Nephron progenitor cell (in vitro differentiated cells): ENCODE results near the gene CACNB4.

Source experiments
- DNase-seq: peaks from one replicate; pipeline ENCODE4 v3.0.0; 2021
- H3K27ac Mint-ChIP-seq: 2 replicates; pipeline ENCODE4 v1.8.0; 2021; ENCODE audit warnings: mild to moderate bottlenecking, moderate library complexity, mixed read lengths
- H3K27me3 Mint-ChIP-seq: 2 replicates; pipeline ENCODE4 v1.8.0; 2021; ENCODE audit warnings: mild to moderate bottlenecking, low read depth, mixed read lengths; ENCODE audit not compliant: poor library complexity
- H3K36me3 Mint-ChIP-seq: 2 replicates; pipeline ENCODE4 v1.8.0; 2021; ENCODE audit warnings: low read depth, mixed read lengths
- H3K4me1 Mint-ChIP-seq: 2 replicates; pipeline ENCODE4 v1.8.0; 2021; ENCODE audit warnings: mixed read lengths
- H3K4me3 Mint-ChIP-seq: 2 replicates; pipeline ENCODE4 v1.8.0; 2021; ENCODE audit warnings: mild to moderate bottlenecking, moderate library complexity, mixed read lengths
- H3K9me3 Mint-ChIP-seq: 2 replicates; pipeline ENCODE4 v1.8.0; 2021; ENCODE audit warnings: mild to moderate bottlenecking, moderate library complexity, mixed read lengths
- TF ChIP-seq, protein P1 (sequence below): fragments of 200-600 bp; sonication (generic); IDR thresholded peaks from 2 replicates; pipeline ENCODE4 v1.5.0; 2021; ENCODE audit warnings: antibody characterized with exemption

CACNB4 gene

DNA sequence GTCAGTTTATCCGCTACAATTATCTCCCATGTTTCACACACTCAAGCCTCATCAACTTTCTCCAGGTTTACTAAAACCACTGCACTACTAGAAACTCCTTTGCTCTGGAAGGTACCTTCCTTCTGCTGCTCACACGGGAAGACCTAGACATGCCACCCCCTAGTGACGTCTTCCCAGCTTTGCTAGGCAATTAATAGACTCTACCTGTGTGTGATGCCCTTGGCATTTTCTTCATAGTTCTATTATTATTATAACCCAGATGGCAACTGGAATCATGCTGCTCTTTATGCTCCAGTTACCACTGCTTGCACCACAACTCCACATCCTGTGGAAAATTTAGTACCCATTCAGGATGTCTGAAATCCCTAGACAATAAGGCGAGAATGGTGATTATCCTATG, 42.4 kb downstream of the CACNB4 start:
- H3K9me3 Mint-ChIP-seq: peaks cover 14% of the 10 kb centered on the region
- no peaks in the 10 kb centered on the region for H3K4me1 Mint-ChIP-seq
- no peak overlapping the region for H3K27ac Mint-ChIP-seq
- TF ChIP-seq, protein P1, sequence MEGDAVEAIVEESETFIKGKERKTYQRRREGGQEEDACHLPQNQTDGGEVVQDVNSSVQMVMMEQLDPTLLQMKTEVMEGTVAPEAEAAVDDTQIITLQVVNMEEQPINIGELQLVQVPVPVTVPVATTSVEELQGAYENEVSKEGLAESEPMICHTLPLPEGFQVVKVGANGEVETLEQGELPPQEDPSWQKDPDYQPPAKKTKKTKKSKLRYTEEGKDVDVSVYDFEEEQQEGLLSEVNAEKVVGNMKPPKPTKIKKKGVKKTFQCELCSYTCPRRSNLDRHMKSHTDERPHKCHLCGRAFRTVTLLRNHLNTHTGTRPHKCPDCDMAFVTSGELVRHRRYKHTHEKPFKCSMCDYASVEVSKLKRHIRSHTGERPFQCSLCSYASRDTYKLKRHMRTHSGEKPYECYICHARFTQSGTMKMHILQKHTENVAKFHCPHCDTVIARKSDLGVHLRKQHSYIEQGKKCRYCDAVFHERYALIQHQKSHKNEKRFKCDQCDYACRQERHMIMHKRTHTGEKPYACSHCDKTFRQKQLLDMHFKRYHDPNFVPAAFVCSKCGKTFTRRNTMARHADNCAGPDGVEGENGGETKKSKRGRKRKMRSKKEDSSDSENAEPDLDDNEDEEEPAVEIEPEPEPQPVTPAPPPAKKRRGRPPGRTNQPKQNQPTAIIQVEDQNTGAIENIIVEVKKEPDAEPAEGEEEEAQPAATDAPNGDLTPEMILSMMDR: no peak
- H3K36me3 Mint-ChIP-seq: no peaks in the 10 kb centered on the region
- H3K4me3 Mint-ChIP-seq: no peak overlapping the region
- no peaks in the 10 kb centered on the region for H3K27me3 Mint-ChIP-seq
- DNase-seq: no peak

DNA sequence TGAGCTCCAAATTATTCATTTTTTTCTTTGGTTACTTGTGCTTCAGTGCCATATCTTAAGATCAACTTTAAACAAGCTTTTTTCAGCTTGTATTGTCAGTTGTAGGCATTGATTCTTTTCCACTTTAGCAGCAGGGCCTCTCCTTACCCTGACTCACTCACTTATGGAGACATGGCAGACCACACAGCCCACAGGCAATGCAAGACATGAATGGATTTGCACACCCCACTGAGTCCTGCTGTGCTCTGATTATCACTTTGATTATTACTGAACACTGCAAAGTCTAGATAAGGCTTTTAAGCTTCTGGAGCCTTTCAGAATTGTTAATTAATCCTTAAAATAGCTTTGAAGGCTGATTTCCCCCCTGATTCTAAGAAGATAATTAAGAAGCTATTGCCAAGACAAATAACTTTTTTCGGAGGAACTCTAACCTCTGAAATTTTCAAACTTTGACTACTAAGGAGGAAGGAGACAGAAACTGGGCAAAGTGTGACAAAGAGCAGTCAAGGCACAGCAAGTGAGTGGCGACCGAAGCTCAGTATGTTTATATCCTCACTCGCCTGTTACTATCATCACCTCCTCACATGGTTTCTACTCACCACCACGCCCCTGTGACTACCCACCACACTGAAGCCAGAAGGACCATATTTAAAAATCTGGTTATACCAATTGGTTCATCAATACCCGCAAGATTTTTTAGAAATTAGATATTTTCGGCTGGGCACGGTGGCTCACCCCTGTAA, 43.3 kb downstream of the CACNB4 start:
- H3K27ac Mint-ChIP-seq: no peak overlapping the region
- no peaks in the 10 kb centered on the region for H3K36me3 Mint-ChIP-seq
- TF ChIP-seq, protein P1: no peak
- no peak for DNase-seq
- H3K9me3 Mint-ChIP-seq: peaks cover 14% of the 10 kb centered on the region
- H3K4me1 Mint-ChIP-seq: no peaks in the 10 kb centered on the region
- no peak overlapping the region for H3K4me3 Mint-ChIP-seq
- no peaks in the 10 kb centered on the region for H3K27me3 Mint-ChIP-seq

DNA sequence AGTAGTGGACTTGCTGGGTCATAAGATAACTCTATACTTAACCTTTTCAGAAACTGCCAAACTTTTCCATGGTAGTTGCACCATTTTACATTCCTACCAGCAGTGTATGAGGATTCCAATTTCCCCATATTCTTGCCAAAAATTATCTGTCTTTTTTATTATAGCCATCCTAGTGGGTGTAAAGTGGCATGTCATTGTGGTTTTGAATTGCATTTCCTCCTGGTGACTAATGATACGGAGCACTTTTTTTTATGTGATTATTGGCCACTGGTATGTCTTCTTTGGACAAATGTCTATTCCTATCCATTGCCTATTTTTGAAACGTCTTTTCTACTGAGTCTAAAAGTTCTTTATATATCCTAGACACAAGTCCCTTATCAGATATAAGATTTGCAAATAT, 44.3 kb downstream of the CACNB4 start:
- Mint-ChIP-seq H3K4me3 (no peak overlapping the region), H3K36me3 (no peaks in the 10 kb centered on the region), H3K27me3 (no peaks in the 10 kb centered on the region), H3K4me1 (no peaks in the 10 kb centered on the region), H3K27ac (no peak overlapping the region), H3K9me3 (peaks cover 10% of the 10 kb centered on the region)
- TF ChIP-seq, protein P1: no peak
- DNase-seq: no peak

DNA sequence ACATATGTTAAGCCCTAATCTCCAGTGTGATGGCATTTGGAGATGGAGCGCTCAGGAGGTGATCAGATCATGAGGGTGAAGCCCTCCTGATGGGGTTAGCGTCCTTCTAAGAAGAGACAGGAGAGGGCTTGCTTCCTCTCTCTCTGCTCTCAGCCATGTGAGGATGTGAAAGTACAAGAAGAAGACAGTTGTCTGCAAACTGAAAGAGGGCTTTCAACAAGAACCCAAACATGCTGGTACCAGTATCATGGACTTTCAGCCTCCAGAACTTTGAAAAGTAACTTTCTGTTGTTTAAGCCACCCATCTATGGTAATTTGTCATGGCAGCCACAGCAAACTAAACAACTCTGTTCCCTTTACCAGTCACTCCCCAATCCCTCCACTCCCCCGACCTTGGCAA, 47.4 kb downstream of the CACNB4 start:
- Mint-ChIP-seq H3K36me3 (no peaks in the 10 kb centered on the region), H3K9me3 (no peaks in the 10 kb centered on the region), H3K27ac (no peak overlapping the region), H3K27me3 (no peaks in the 10 kb centered on the region), H3K4me1 (no peaks in the 10 kb centered on the region), H3K4me3 (no peak overlapping the region)
- TF ChIP-seq, protein P1: no peak
- DNase-seq: no peak

DNA sequence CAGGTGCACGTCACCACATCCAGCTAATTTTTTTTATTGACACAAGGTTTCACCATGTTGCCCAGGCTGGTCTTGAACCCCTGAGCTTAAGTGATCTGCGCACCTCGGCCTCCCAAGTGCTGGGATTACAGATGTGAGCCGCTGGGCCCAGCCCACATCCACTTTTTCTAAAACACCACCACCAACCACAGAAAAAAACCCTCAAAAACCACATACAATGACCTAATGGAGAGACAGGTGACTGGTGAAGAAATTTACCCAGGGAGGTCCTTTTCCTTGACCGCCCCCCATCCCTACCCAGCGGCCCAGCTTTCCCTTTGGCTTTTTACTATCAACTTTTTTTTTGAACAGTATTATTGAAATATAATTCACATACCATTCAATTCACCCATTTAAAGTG, 47.9 kb downstream of the CACNB4 start:
- Mint-ChIP-seq H3K4me3 (no peak overlapping the region), H3K27me3 (no peaks in the 10 kb centered on the region), H3K27ac (no peak overlapping the region), H3K9me3 (no peaks in the 10 kb centered on the region), H3K36me3 (no peaks in the 10 kb centered on the region), H3K4me1 (no peaks in the 10 kb centered on the region)
- no peak for DNase-seq
- TF ChIP-seq, protein P1: no peak

DNA sequence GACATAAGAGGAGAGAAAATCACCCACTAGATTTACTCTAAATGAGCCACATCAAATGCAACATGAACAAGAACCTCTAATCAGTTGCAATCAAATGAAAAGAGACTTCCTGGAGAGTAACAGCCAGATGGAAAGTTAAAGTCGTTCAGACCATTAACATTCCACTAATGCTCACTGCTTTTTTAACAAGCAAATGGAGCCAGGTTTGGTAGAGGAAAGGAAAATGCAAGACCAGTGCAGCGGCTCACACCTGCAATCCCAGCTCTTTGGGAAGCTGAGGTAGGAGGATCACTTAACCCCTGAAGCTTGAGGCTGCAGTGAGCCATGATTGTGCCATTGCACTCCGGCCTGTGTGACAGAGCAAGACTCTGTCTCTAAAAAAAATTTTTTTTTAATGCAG, 48.5 kb downstream of the CACNB4 start:
- no peaks in the 10 kb centered on the region for H3K36me3 Mint-ChIP-seq
- H3K27me3 Mint-ChIP-seq: no peaks in the 10 kb centered on the region
- no peak overlapping the region for H3K27ac Mint-ChIP-seq
- H3K4me1 Mint-ChIP-seq: no peaks in the 10 kb centered on the region
- TF ChIP-seq, protein P1: no peak
- no peak for DNase-seq
- H3K9me3 Mint-ChIP-seq: no peaks in the 10 kb centered on the region
- H3K4me3 Mint-ChIP-seq: no peak overlapping the region
